HCT116 (cell line): ENCODE measurements around the gene SYNJ1. TPM values are rescaled to one million over a fixed set of nuclear protein-coding genes. Genes with fewer than 3 reads are reported as not detected.

Experiments
- ATAC-seq: fragments of 200-7000 bp; cut with Tn5 transposase; 2 replicates; pipeline ENCODE4 v1.9.1; 2020; ENCODE audit warnings: mild to moderate bottlenecking, moderate library complexity
- BruUV-seq: library from RNA; stranded (reverse); fragments of 400-500 nt; replicated peaks from 2 replicates; lab custom pipeline; 2021; lab: Mats Ljungman, UMichigan
- CTCF ChIA-PET: fragments of 300-600 bp; sonication (Branson Sonifier 250); formaldehyde crosslinking; loops from one replicate; lab custom pipeline; 2021; ENCODE audit warnings: antibody characterized with exemption; lab: Charles Lee
- POLR2A ChIA-PET: fragments of 300-600, 350-600 bp; sonication (Branson Sonifier 250); formaldehyde crosslinking; loops from one replicate; lab custom pipeline; 2021; ENCODE audit warnings: antibody characterized with exemption; lab: Charles Lee
- RAD21 ChIA-PET, 2 experiments: fragments of 300-600 bp; sonication (Branson Sonifier 250); formaldehyde crosslinking; loops; one replicate each; lab custom pipeline; 2023; ENCODE audit warnings: low total read pairs in 2 of 2; ENCODE audit not compliant: uncharacterized antibody in 2 of 2, unreplicated experiment in 2 of 2, low non-redundant PET in 1 of 2; lab: Charles Lee
- DNase-seq: peaks from one replicate; pipeline ENCODE4 v3.0.0-alpha.2; 2010; ENCODE audit warnings: low read depth, low spot score
- H2AFZ ChIP-seq: fragments of 200-600 bp; shearing (Covaris generic), sonication (generic); 2 replicates; pipeline ENCODE4 v1.6.1; 2017; ENCODE audit warnings: low read depth, mixed run types, mixed read lengths, antibody characterized with exemption, low read length; ENCODE audit not compliant: poor library complexity, severe bottlenecking
- H3K27ac ChIP-seq: 2 replicates; pipeline ENCODE4 v1.5.1; 2012; ENCODE audit warnings: low read depth, low read length
- H3K27me3 ChIP-seq: fragments of 200-600 bp; sonication (generic); 2 replicates; pipeline ENCODE4 v1.6.1; 2016; ENCODE audit warnings: mixed run types, low read length, mixed read lengths; ENCODE audit not compliant: insufficient read depth
- H3K36me3 ChIP-seq, 2 experiments: fragments of 200-500 bp in 1 of 2; fragments of 200-600 bp in 1 of 2; sonication (Bioruptor generic) in 1 of 2; sonication (generic) in 1 of 2; 2 replicates each; pipeline versions ENCODE4 v1.5.1 to v1.6.1; 2014 to 2016; ENCODE audit warnings: low read length in 2 of 2, inconsistent platforms in 1 of 2, mixed read lengths in 1 of 2, mixed run types in 1 of 2; ENCODE audit not compliant: insufficient read depth in 2 of 2, control insufficient read depth in 1 of 2
- H3K4me1 ChIP-seq, 2 experiments: fragments of 200-600 bp in 1 of 2; sonication (generic) in 1 of 2; 2 replicates each; pipeline versions ENCODE4 v1.5.1 to v1.6.1; 2012 to 2017; ENCODE audit warnings: low read length in 2 of 2, inconsistent platforms in 1 of 2, mild to moderate bottlenecking in 1 of 2, mixed read lengths in 1 of 2, mixed run types in 1 of 2, moderate library complexity in 1 of 2; ENCODE audit not compliant: insufficient read depth in 2 of 2, control insufficient read depth in 1 of 2
- H3K4me2 ChIP-seq: fragments of 200-600 bp; sonication (generic); 2 replicates; pipeline ENCODE4 v1.6.1; 2017; ENCODE audit warnings: mixed run types, low read length, mixed read lengths
- H3K4me3 ChIP-seq, 2 experiments: fragments of 200-600 bp in 1 of 2; sonication (generic) in 1 of 2; replicated peaks in 1 of 2; 2 replicates each; pipeline ENCODE4 v1.5.1; 2011 to 2016; ENCODE audit warnings: low read length in 2 of 2, control low read depth in 1 of 2, low read depth in 1 of 2, mild to moderate bottlenecking in 1 of 2, mixed read lengths in 1 of 2, mixed run types in 1 of 2
- H3K79me2 ChIP-seq: fragments of 200-600 bp; sonication (generic); 2 replicates; pipeline ENCODE4 v1.6.1; 2017; ENCODE audit warnings: mild to moderate bottlenecking, mixed run types, low read length, moderate library complexity, mixed read lengths; ENCODE audit not compliant: insufficient read depth
- H3K9ac ChIP-seq: fragments of 200-600 bp; sonication (generic); 2 replicates; pipeline ENCODE4 v1.6.1; 2016; ENCODE audit warnings: low read length, mixed read lengths
- H3K9me2 ChIP-seq: fragments of 200-600 bp; sonication (generic), shearing (Covaris generic); 2 replicates; pipeline ENCODE4 v1.6.1; 2017; ENCODE audit warnings: mixed run types, mild to moderate bottlenecking, moderate library complexity; ENCODE audit not compliant: insufficient read depth
- H3K9me3 ChIP-seq, 2 experiments: fragments of 200-500 bp in 1 of 2; fragments of 200-600 bp in 1 of 2; sonication (Bioruptor generic) in 1 of 2; sonication (generic) in 1 of 2; 2 replicates each; pipeline ENCODE4 v1.6.1; 2014 to 2017; ENCODE audit warnings: low read length in 2 of 2, mixed read lengths in 2 of 2, inconsistent platforms in 1 of 2, low read depth in 1 of 2, mild to moderate bottlenecking in 1 of 2, mixed run types in 1 of 2, moderate library complexity in 1 of 2; ENCODE audit not compliant: control insufficient read depth in 1 of 2, insufficient read depth in 1 of 2
- H4K20me1 ChIP-seq: fragments of 200-600 bp; sonication (generic), shearing (Covaris generic); 2 replicates; pipeline ENCODE4 v1.6.1; 2017; ENCODE audit warnings: mixed run types, mild to moderate bottlenecking, moderate library complexity; ENCODE audit not compliant: insufficient read depth
- CTCF ChIP-seq, 3 experiments: fragments of 200-600 bp in 1 of 3; sonication (generic) in 1 of 3; IDR thresholded peaks in 2 of 3; conservative IDR thresholded peaks in 1 of 3; 2 replicates each; pipeline ENCODE4 v1.5.1; 2012 to 2017; ENCODE audit warnings: low read depth in 2 of 3, low read length in 2 of 3, antibody characterized with exemption in 1 of 3, borderline replicate concordance in 1 of 3, control low read depth in 1 of 3, mild to moderate bottlenecking in 1 of 3, mixed read lengths in 1 of 3, mixed run types in 1 of 3, moderate library complexity in 1 of 3; ENCODE audit not compliant: insufficient read depth in 1 of 3
- EGR1 ChIP-seq: IDR thresholded peaks from 2 replicates; pipeline ENCODE4 v1.6.1; 2012; ENCODE audit warnings: low read depth
- EZH2phosphoT487 ChIP-seq: fragments of 200-600 bp; IDR thresholded peaks from 2 replicates; pipeline ENCODE4 v1.6.1; 2018; ENCODE audit warnings: antibody characterized with exemption, borderline replicate concordance
- FOSL1 ChIP-seq: IDR thresholded peaks from 2 replicates; pipeline ENCODE4 v1.6.1; 2012; ENCODE audit warnings: low read depth
- POLR2AphosphoS5 ChIP-seq: IDR thresholded peaks from 2 replicates; pipeline ENCODE4 v1.6.1; 2011; ENCODE audit warnings: mild to moderate bottlenecking, low read depth, low read length, moderate library complexity
- RAD21 ChIP-seq: IDR thresholded peaks from 2 replicates; pipeline ENCODE4 v1.6.1; 2012; ENCODE audit warnings: low read depth, mild to moderate bottlenecking
- SIN3A ChIP-seq: IDR thresholded peaks from 2 replicates; pipeline ENCODE4 v1.6.1; 2012; ENCODE audit warnings: low read depth
- SP1 ChIP-seq: IDR thresholded peaks from 2 replicates; pipeline ENCODE4 v1.6.1; 2012; ENCODE audit warnings: low read depth
- TCF7L2 ChIP-seq: IDR thresholded peaks from 2 replicates; pipeline ENCODE4 v1.7.0; 2011; ENCODE audit warnings: borderline replicate concordance, inconsistent platforms; ENCODE audit not compliant: insufficient read depth, insufficient read length; ENCODE audit errors: extremely low read depth
- YY1 ChIP-seq: IDR thresholded peaks from 2 replicates; pipeline ENCODE4 v1.6.1; 2011; ENCODE audit warnings: low read length, low read depth, moderate library complexity, mild to moderate bottlenecking; ENCODE audit not compliant: insufficient replicate concordance; ENCODE audit errors: extremely low read depth
- ZBTB33 ChIP-seq: IDR thresholded peaks from 2 replicates; pipeline ENCODE4 v1.6.1; 2011; ENCODE audit warnings: mild to moderate bottlenecking, low read length, moderate library complexity; ENCODE audit not compliant: insufficient replicate concordance; ENCODE audit errors: extremely low read depth
- intact Hi-C: fragments of 100-400 bp; cut with micrococcal nuclease; formaldehyde crosslinking; loops from 2 replicates; pipeline ENCODE4 v1.10.0; 2022
- total RNA-seq: library from RNA; stranded (reverse); gene quantifications from one replicate; pipeline ENCODE4 v1.2.1, GENCODE V29; 2021; ENCODE audit not compliant: unreplicated experiment

Gene SYNJ1
- total RNA-seq, 1 experiment from 2014 or later = 7.2 TPM

GRCh38 chr21:32581732-32582131, 146.1 kb downstream of the SYNJ1 start:
- Histone ChIP-seq H3K4me2 (no peak overlapping the region), H3K4me3 (no peak overlapping the region), H3K4me1 (peaks cover 0 to 4% of the 10 kb centered on the region in 2 experiments; a peak in 1 of 4 replicates), H3K9ac (no peak overlapping the region), H3K9me2 (no peaks in the 10 kb centered on the region), H3K79me2 (no peaks in the 10 kb centered on the region), H3K27ac (no peak overlapping the region), H3K27me3 (peaks cover 11% of the 10 kb centered on the region; the same call in 1 of the 2 replicates), H2AFZ (no peak overlapping the region), H3K9me3 (no peaks in the 10 kb centered on the region), H3K36me3 (no peaks in the 10 kb centered on the region), H4K20me1 (no peaks in the 10 kb centered on the region)
- CTCF ChIA-PET = no interaction called here
- no peak for DNase-seq
- intact Hi-C loops = no loop called here
- TF ChIP-seq ZBTB33 = no peak
- no peak for TF ChIP-seq EGR1
- TF ChIP-seq EZH2phosphoT487 = no peak
- no peak for TF ChIP-seq POLR2AphosphoS5
- TF ChIP-seq YY1 = no peak
- no peak for TF ChIP-seq SP1
- no peak for TF ChIP-seq SIN3A
- TF ChIP-seq FOSL1 = no peak
- no peak for TF ChIP-seq TCF7L2
- no peak for TF ChIP-seq CTCF (IDR thresholded peaks at IDR 0.05 in 2 of 3, conservative IDR thresholded peaks at IDR 0.05 in 1 of 3; ENCODE audit: borderline replicate concordance in 1 of 3, insufficient read depth in 1 of 3, low read depth in 2 of 3, low read length in 2 of 3)
- TF ChIP-seq RAD21 = no peak
- ATAC-seq = no peak
- RAD21 ChIA-PET = no interaction called here
- POLR2A ChIA-PET = no interaction called here
- no TSS peak for BruUV-seq
